Glomerular endothelial cell (primary cell): Measurements from ENCODE around the gene HEY2. TPM values are rescaled to one million over a fixed set of nuclear protein-coding genes. Genes with fewer than 3 reads are reported as not detected.

Experiments used
- DNase-seq: peaks from one replicate; pipeline ENCODE4 v3.0.0-alpha.2; 2011; ENCODE audit warnings: low read depth, low spot score; ENCODE audit errors: extremely low read depth
- total RNA-seq: library from RNA; depleted of rRNA; stranded (reverse); fragments of >200 nt; gene quantifications from 2 replicates; pipeline ENCODE4 v1.2.3, GENCODE V29; 2015

HEY2 gene
- total RNA-seq, 1 donor from 2014 or later = 1.7 TPM

DNA sequence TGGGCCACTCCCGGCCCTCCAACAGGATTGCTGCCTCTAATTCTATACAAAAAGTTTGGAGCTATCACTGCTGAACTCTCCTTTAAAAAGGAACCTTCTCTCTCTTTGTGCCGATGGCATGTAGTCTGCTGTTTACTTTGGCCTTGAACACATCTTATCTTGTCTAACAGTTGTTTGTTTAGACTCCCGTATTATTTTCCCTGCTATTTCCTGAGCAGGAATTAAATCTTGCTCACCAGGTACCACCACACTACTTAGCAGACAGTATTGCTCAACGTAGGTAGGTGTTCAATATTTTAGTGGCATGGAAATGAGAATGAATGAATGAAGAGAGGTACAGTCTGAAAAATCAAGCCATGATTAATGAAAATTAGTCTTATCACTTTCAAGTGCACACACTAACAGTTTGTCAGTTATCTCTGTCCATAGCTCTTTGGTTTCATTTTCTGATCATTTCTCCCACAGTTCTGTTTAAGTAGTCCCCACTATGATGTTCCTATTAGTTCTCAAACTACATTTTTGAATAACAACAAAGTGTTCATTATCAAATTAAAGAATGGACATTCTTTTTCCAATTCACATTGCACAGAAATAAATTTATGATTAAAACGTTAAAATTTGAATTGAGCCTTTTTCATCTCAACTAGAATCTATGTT is 6.8 kb upstream of the HEY2 start:
- DNase-seq = no peak

DNA sequence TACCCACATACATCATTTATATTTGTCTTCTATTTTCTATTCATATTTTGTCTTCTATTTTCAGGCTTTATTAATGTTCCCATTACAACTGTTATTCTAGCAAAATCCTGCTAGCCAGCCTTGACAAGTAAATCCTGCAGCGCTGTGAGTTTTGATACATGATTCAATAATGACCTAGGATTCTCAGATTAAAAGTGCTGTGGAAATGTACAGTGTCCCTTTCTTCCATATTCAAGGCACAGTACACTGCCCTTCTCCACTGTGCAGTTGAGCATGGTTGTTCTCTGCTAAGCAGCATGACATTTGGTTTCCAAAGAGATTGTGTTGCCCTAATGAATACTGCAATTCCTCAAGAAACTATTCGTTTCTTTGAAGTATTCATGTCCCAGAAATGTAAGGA is 5.8 kb upstream of the HEY2 start:
- no peak for DNase-seq

DNA sequence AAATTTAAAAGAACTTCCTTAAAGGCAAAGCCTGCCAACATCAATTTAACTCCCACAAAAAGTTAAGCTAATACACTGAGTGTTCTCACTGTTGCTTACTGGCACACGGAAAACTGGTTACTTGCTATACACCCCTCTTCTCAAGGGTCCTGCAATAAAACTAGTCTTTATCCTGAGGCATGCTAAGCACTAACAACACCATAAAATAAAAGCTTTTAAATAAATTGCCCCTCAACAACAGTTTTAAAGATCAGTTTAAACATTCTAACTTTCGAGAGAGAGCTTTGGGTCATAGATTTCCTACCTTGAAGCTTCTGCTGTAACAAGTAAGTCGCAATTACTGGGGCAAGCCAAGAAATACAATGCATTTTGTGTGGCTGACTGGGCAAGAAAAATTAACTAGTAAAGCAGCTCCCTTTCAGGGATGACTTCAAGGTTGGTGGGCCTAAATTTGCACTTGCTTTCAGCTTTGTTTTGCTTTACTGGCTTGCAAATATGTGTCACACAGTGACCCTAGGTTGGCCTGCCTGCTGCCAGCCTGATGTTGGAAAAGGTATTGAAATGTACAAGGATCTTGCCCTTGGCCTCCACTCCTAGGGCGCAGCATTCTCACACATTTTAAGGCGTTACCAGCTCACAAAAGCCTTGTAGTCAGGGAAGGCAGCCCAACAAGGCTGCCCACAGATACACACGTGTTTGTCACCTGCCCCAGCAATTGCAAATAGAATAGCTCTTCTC is 4.0 kb upstream of the HEY2 start:
- no peak for DNase-seq

DNA sequence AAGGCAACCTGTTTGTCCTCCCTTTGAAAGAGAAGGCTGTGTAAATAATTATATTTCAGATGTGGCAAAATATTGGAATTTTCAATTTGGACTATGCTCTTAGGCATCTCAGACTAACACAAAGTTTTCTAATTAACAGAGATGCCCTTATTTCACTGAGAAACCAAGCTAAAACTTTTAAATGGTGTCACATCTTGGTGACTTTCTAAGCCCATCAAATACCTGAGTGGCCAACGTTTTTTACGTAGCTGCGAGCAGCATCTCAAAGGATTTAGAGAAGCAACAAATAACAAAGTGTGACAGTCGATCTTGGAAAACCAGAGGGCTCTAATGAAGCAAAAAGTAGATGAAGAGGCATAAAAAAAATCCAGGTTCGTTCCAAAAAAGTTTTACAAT is 3.4 kb upstream of the HEY2 start:
- no peak for DNase-seq

DNA sequence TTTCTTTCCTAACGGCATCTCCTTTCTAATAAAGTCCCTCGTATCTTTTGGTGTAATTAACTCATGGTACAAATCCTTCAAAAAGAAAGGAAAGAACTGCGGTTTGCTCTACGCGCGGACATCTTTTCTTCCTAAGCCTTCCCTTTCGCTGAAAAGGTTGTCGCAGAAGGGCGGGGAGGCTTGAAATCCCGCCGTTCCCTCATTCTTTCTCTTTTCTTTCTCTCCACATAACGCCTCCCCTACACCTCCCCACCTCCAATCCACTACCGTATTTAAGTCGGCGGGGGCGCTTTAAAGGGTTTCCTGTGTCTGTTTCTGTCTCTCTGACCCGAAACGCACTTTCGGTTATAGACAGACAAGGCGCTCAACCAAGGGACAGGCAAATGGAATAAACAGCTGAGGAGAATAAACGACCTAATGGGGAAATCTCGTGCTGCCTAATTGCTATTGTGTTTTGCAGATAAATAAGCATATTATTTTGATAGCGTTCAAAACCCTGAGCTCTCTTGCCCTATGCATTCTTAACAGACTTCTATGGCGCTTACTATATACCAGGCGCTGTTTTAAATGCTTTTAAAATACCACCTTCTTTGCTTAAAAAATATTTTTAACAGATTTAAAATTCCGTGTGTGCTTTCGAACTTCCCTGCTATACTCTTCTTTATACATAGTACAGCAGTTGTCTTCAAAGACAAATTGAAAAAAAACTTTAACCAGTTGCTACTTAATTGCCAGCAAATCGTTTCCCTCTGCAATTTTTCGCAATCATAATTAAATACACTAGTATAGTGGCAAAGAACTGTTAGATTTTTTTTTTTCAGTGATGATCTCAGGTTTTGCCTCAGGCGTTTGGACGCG is 2.5 kb upstream of the HEY2 start:
- no peak for DNase-seq

DNA sequence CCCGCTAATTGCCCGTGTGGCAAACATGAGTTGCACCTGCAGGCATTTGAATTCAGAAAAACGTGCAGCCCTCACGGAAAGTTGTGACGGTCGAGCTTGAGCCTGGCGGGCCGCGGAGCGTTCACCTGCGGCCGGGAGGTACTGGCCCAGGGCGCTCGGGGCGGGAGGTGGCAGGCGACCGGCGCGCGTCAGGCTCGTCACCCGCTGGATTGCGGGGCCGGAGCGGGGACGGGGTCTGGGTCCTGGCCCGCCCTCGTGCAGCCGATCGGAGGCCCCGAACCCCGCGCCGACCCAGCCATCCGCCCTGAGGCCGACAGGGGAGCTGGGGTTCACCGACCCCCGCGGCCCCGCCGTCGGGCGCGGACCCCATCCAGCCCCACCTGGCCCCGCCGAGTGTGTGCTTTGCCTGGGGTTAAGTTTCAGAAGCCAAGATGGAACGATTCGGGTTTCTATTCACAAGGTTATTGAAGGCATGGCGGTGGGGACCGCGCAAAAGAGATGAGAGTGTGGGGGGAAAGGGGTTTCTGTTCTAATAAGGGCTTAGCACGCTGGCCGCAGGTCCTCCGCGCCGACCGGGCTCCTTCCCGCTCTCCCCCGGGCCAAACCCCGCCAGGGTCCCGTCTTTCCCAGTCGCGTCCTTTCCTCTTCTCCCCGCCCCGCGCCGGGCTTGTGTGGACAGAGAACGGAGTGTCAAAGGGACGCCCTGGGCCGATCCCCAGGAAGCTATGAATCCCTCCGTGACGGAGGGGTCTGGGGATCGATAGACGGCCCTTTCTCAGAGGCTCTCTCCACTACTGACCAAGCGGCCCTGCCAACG is 1.6 kb upstream of the HEY2 start:
- no peak for DNase-seq

DNA sequence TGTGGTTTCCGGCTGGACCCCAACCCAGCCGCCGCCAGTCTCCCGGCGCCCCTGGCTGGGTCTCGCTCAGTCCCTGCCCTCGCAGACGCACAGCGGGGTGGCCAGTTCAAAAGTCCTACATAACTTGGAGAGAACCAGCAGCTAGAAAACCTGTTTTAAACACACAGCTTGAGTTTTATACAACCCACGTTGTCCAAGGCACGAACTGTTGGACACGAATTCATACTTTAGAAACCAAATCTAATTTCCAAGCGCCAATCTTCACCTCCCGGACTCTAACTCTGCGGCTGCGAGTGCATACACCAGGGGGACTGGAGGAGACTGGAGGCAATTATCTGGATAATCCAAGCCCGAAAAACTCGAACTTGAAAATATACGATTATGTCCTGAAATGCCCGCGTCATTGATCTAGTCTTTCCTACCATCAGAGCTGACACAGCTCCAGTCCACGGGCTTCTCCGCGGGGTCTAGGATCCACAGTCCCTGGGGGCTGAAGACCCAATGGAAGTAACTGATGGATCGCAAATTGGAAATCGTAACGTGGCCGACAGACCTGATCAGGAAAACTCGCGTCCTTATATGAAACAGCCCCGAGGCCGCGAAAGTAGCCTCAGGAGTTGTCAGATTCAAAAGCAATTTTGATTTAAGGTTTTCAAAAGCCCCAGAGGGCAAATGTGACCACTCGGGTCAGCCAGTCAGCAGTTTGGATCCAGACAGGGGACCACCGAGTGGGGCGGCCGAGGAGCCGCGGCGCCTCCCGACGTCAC is 843 bp upstream of the HEY2 start:
- DNase-seq = no peak

DNA sequence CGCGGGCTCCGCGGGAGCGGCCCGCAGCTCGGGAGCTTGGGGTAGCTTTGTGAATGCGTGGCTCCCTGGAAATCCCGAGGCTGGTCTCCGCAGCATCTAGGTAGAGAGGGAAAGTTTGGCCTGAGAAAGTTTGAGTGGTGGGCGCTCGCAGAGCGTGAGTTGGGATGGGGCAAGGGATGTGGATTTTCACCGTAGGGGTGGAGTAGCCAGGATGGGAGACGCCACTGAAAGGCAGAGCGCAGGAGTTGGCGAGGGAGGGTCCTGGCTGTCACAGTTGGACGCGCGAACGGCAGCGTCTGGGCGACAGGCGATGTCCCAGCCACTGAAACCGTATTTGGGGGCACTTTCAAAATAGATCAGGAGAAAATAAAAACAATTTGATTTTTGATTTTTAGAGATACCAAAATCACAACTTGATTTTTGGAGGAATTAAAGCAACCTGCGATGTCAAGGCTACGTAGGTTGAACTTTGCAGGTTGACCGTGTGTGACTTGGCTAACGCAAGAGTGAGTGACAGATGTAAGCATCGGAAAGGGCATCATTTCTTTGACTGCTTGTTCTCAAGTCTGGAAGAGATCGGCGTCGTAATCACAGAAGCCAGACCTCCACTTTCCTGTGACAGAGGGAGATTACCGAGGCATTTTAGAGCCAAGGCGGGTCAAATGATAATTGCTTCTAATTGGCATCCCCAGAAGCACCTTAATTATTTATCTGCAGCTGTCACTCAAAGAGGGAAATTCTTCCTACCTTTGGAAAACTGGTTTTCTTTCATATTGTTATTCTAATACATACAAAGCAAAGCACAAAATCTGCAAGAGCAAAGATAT is 646 bp downstream of the HEY2 start:
- DNase-seq = no peak

DNA sequence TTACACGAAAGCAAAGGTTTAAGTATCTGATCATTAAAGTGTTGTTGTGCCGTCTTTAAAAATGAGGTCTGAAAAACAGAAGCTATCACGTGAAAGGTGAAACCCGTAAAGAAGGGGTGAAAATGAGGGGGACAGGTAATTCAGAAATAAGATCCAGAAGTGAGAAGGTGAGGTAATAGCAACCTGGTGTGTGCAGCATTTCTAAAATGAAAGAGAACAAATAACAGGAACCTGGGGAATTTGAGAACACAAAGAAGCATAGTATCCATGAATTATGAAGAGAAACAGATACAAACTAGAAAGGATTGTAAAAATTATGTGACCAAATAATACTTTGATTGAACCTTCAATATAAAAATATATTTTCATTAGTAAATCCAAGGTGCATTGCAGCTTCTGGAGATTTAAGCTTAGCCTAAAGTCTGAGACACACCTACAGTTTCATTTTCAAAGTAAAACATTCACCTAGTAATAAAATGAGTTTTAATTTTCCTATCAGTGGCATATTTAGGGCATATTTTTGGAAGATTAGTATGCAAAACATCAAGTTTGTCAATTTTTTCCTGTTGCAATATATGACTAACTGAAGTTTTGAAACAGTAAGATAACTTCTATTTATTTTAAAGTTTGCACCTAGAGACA is 1.4 kb downstream of the HEY2 start:
- no peak for DNase-seq

DNA sequence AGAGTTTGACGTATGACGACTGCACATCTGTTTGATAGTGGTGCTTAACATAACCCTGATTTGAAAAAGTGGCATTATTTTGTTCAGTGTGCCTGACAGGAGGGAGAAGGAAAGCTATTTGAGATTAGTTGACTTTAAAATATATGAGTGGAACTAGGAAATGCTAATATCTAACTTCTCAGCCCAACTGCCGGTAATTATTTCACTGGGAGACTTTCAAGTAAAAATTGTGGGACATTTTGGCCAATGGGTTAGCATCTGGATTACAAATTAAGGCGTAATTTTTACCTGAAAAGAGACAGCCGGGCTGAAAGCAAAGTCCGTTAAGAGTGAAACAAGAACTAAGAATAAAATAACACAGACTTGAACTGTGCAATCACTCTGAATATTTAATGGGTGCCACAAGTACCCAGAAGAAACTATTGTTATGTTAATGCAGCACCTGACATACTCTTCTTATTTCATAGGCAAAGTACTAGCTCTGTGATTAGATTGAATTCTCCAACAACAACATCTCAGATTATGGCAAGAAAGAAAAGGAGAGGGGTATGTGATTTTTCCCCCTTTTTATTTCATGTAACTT is 2.0 kb downstream of the HEY2 start:
- no peak for DNase-seq

DNA sequence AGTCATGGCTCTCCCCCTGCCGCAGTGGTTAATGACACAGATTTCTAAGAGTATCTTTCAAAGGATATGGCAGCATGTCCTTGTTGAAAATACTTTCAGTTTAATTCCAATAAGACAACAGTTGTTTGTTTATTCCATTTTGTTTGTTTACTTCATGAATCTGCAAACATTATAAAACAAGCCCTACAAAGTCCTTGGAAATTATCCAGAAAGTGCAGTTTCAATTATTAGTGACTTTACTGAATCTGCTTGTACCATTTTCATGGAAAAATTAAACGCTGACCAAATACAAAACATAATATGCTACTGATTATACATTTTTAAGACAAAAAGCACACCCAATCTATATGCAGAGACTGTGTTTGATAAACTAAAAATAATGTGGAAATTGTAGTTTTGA is 3.3 kb downstream of the HEY2 start:
- no peak for DNase-seq

DNA sequence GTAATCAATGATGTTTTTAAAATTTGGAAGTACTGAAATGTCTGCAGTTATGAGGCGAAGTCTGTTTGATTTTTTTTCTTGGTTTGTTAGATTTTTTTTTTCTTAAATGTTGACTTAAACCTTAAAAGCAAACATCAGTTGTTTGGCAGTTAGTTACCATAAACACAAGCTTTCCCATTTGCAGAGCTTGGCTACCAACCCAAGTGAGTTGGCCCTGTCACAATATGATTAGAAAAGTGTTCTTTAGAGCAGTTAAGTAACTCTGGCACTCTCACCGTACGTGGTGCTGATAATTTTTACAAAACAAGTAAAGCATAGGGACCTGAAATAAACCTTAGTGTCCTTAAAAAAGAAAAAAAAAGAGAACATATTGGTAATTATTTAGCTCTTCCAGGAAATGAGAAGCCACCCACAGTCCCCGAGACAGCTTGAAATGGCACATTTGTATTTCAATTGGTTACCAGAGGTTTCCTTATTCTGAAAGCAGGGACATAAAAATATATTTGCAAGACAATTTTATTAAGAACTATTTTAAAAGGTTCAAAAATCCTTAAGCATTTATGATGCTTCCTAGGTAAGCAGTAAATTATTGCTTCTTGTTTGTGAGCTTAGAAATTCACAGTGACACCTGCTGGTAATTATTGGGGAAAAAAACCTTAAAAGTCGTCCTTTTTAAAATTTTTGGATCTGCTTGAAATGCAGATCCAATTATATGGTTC is 3.9 kb downstream of the HEY2 start:
- DNase-seq = no peak

DNA sequence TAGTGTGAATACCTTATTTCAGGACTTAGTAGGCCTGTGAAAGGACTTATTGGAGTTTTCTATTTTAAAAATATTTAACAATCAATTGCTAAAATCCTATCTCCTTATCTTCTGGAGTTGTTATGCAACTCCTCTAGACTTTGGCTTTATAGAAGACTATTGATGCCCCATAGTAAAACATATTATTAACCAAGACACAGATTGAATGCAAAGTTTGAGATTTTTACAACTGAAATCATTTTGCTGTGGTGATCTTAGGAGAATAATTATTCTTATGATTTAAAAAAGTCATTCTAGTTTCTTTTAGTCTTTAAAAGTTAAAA is 4.5 kb downstream of the HEY2 start:
- DNase-seq = no peak

DNA sequence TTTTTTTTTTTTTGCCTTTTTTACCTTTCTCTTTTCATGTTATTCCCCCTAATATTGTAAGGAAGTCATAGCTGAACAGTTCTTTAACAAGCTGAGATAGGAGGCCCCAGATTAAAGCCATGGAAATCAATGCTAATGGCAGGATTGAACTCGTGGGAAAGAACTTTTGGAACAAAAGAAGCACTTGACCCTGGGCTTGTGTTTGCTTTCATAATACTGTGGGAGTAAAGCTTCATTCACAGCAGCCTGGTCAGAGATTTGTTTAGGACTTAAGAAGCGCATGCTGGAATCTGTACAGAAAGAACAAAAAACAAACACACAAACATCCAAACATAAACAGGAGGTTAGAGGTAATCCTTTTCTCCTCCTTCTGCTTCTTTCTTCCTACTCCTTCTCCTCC is 5.1 kb downstream of the HEY2 start:
- DNase-seq = no peak

DNA sequence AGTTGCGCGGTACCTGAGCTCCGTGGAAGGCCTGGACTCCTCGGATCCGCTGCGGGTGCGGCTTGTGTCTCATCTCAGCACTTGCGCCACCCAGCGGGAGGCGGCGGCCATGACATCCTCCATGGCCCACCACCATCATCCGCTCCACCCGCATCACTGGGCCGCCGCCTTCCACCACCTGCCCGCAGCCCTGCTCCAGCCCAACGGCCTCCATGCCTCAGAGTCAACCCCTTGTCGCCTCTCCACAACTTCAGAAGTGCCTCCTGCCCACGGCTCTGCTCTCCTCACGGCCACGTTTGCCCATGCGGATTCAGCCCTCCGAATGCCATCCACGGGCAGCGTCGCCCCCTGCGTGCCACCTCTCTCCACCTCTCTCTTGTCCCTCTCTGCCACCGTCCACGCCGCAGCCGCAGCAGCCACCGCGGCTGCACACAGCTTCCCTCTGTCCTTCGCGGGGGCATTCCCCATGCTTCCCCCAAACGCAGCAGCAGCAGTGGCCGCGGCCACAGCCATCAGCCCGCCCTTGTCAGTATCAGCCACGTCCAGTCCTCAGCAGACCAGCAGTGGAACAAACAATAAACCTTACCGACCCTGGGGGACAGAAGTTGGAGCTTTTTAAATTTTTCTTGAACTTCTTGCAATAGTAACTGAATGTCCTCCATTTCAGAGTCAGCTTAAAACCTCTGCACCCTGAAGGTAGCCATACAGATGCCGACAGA is 9.9 kb downstream of the HEY2 start:
- DNase-seq = no peak

DNA sequence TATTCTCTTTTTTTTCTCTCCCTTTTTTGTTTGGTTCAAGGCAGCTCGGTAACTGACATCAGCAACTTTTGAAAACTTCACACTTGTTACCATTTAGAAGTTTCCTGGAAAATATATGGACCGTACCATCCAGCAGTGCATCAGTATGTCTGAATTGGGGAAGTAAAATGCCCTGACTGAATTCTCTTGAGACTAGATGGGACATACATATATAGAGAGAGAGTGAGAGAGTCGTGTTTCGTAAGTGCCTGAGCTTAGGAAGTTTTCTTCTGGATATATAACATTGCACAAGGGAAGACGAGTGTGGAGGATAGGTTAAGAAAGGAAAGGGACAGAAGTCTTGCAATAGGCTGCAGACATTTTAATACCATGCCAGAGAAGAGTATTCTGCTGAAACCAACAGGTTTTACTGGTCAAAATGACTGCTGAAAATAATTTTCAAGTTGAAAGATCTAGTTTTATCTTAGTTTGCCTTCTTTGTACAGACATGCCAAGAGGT is 10.6 kb downstream of the HEY2 start:
- DNase-seq = no peak

DNA sequence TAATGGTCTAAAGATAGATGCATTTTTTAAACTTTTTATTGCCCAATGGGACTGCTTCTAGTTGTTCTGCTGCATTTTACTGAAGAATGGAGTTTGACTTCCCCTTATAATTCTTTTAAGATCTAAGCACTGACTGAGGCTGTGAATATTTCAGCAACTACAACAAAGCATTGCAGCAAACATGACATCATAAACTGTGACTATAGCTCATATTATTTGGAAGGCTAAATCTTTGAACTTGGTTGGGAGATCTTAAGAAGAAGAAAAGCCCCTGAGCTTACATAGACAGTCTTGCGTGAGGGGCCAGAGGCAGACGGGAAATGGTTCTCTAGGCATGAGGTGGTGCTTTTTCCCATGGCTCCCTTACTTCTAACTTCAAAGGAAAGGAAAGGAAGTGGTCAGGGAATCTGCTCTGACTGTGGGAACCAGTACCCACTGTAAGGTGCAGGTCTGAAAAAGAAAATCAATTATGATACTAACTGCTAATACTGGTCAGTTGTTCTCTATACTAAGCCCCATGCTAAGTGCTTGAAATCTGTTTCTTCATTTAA is 14.8 kb downstream of the HEY2 start:
- DNase-seq = no peak
